Measurements from ENCODE around the gene DBF4B.

Gene DBF4B

GRCh38 chr17:44760474-44761308, 52.2 kb downstream of the DBF4B start:
- no peak for DNase-seq (ENCODE audit: low read depth)

- DNase-seq (ENCODE audit: low read depth) = no peak
These were observed 53.7 kb downstream of the DBF4B start for GRCh38 chr17:44761932-44762810.

DNA sequence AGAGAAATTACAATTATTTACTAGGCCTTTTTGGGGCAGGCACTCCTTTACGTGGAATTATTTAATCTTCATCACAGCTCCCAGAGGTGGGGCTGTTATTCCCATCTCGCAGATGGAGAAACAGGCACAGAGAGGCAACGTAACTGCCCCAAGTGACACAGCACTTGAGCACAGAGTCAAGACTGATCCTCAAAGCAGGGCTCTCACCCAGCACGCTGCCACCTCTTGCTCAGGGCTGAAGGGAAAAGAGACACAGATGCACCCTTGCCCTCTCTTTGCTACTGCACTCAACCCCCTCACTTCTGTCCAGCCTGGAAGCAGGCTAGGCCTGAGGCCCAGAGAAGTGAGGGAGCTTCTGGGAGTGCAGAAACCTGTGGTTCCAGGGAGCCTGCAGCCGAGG, 54.7 kb downstream of the DBF4B start:
- DNase-seq (ENCODE audit: low read depth) = no peak

- no peak for DNase-seq (ENCODE audit: low read depth)
These were observed 57.5 kb downstream of the DBF4B start for GRCh38 chr17:44765965-44766364.

DNA sequence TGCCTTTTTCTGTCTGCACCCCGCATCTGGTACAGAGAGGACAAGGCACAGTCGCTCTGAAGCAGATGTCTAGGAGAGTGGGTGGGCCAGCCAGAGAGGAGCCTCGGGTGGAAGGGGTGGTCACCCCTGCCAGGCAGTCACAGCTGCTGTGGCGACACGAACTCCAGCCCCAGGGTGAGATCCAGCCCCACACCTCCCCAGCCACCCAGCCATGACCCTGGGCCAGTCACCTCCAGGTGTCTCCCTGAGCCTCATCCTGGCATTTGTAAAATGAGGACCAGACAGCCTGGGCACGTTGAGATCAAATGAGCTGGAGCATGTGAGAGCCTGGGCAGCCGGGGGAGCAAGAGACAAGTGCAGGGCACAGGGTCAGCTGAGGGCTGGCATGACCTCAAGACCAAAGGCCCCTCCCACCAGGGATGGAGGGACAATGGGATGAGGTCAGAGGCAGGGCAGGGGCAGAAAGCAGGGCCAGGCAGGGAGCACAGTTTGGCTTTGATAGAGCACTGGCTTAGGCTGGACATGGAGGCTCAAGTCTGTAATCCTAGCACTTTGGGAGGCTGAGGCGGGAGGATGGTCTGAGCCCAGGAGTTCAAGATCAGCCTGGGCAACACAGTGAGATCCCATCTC, 58.1 kb downstream of the DBF4B start:
- no peak for DNase-seq (ENCODE audit: low read depth)

- no peak for DNase-seq (ENCODE audit: low read depth)
These were observed 59.0 kb downstream of the DBF4B start for GRCh38 chr17:44767493-44767892.

GRCh38 chr17:44768505-44769142, 60.2 kb downstream of the DBF4B start:
- no peak for DNase-seq (ENCODE audit: low read depth)

GRCh38 chr17:44769230-44769629, 60.8 kb downstream of the DBF4B start:
- DNase-seq (ENCODE audit: low read depth) = no peak

DNA sequence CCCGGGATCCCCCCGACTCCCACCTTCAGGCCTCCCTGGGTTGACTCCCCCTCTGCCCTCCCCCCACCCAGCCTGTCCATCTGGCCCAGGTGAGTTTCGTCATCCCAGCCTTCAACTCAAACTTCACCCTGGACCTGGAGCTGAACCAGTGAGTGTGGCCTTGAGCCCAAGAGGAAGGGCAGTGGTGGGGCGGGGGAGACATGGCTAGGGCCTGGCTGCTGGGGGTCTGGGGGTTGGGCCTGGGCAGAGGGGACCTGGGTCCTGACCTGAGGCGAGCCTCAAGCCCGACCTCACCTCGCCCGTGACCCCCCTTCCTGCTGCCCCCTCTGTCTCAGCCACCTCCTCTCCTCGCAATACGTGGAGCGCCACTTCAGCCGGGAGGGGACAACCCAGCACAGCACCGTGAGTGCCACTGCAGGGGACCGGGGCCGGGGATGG, 61.2 kb downstream of the DBF4B start:
- DNase-seq (ENCODE audit: low read depth) = no peak

GRCh38 chr17:44770166-44770925, 61.9 kb downstream of the DBF4B start:
- DNase-seq (ENCODE audit: low read depth) = no peak

DNA sequence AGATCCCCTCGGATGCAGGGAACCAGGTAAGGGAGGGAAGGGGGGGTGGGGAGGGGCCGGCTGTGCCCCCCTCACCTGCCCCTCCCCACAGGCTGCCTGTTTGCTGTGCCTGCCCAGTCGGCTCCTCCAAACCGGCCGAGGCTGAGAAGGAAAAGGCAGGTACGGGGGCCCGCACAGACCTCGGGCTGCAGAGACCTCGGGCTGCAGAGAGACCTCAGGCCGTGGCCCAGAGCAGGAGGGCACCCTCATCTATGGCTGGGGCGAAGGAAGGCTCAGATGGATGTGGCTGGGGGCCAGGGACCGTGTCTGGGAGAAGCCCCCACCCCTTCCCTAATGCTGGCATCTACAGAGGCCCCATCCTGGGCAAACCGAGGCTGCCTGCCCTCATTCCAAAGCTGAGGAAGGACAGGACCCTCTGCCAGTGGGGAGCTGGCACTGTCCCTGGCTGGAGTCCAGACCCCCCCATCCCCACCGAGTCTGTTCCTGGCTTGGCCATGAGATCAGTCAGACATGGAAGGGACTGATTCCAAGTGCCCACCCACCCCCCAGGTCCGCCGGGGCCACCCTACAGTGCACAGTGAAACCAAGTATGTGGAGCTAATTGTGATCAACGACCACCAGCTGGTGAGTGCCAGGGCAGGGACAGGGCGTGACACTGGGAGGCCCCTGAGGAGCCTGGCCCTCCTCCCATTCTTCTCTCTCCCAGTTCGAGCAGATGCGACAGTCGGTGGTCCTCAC, 64.0 kb downstream of the DBF4B start:
- no peak for DNase-seq (ENCODE audit: low read depth)

DNA sequence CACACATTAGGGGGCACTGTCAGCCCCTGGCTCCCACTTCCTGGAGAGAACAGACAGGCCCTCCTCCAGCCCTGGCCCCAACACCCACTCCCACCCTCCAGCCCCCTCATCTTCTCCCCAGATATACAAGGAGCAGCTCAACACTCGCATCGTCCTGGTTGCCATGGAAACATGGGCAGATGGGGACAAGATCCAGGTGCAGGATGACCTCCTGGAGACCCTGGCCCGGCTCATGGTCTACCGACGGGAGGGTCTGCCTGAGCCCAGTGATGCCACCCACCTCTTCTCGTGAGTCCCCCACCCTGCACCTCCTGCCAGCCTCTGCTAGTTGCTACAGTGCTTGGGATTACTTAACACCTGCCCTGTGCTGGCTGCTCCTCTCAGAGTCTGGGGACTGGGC, 64.7 kb downstream of the DBF4B start:
- DNase-seq (ENCODE audit: low read depth) = no peak

DNA sequence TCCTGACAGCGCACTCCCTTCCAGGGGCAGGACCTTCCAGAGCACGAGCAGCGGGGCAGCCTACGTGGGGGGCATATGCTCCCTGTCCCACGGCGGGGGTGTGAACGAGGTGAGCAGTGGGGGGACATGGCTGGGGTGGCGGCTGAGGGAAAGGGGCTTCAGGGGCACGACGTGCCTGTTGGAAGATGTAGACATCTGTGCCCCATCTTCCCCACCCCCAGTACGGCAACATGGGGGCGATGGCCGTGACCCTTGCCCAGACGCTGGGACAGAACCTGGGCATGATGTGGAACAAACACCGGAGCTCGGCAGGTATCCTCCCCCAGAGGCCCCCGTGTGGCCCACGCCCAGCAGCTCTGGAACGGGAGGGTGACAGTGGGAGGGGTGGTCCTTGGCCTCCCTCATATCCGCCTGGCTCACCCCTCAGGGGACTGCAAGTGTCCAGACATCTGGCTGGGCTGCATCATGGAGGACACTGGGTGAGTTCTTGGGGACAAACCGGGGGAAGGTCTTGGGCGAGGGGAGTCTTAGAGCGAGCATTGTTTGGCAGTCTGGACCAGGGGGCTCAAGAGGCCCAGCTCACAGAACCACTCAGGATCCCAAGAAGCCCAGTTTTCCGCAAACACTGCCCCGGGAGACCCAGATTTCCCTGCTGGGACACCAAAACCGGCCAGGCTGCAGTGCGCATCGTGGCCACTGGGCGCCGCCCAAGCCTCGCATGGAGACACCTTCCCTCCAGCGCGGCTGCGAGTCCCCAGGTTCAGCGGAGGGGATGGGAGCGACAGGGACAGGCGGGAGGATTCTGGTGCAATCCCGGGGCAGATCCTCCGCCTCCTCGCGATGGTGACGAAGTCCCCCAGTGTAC, 66.0 kb downstream of the DBF4B start:
- DNase-seq (ENCODE audit: low read depth) = no peak

DNA sequence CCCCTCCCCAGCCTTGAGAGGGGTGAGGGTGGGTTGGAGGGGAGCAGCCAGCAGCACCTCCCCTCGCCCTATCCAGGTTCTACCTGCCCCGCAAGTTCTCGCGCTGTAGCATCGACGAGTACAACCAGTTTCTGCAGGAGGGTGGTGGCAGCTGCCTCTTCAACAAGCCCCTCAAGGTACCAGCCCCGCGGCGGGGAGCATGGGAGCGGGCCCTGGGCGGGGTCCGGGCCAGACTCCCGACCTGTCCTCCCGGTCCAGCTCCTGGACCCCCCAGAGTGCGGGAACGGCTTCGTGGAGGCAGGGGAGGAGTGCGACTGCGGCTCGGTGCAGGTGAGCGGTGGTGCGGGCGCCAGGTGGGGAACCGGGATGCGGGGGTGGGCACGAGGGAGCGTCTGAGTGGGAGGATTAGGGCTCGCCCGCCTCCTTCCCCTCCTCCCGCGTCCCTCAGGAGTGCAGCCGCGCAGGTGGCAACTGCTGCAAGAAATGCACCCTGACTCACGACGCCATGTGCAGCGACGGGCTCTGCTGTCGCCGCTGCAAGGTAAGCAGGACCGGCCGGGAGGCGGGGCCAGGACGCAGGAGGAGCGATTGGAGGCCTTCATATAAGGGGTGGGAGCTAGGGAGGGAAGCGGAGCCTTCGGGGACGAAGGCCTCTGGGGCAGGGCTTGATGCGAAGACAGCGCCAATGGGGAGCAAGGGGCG, 66.8 kb downstream of the DBF4B start:
- peak; percentile 79 for DNase-seq (ENCODE audit: low read depth)

DNA sequence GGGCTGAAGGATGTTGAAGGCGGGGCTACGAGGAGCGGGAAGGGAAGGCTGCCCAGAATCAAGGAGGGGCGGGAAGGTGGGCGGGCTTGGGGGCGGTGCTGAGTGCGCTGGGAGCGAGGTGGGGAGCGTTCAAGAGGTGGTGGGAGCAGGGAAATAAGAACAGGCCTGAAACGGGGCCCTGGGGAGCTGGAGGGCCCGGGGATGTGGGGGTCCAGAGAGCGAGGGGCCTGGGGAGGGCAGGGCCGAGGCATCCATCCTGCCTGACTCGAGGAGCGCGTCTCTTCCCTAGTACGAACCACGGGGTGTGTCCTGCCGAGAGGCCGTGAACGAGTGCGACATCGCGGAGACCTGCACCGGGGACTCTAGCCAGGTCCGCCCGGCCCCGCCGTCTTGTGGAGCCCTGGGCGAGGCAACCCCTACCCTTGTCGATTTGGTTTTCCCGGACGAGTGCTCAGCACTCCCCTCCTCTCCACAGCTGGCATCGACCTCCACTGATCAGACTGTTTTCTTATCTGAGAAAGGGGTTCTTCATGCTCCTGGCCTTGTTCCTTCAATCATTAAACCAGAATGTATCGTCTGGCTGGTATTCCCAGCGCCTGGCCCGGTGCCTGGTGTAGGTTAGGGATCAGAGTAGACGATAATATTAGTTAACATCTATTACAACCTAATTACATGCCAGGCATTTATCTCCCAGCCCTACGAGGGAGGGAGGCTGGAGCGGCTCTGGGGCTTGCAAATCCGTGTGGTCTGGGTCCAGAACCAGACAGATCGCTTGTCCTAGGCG, 67.6 kb downstream of the DBF4B start:
- DNase-seq (ENCODE audit: low read depth) = no peak

DNA sequence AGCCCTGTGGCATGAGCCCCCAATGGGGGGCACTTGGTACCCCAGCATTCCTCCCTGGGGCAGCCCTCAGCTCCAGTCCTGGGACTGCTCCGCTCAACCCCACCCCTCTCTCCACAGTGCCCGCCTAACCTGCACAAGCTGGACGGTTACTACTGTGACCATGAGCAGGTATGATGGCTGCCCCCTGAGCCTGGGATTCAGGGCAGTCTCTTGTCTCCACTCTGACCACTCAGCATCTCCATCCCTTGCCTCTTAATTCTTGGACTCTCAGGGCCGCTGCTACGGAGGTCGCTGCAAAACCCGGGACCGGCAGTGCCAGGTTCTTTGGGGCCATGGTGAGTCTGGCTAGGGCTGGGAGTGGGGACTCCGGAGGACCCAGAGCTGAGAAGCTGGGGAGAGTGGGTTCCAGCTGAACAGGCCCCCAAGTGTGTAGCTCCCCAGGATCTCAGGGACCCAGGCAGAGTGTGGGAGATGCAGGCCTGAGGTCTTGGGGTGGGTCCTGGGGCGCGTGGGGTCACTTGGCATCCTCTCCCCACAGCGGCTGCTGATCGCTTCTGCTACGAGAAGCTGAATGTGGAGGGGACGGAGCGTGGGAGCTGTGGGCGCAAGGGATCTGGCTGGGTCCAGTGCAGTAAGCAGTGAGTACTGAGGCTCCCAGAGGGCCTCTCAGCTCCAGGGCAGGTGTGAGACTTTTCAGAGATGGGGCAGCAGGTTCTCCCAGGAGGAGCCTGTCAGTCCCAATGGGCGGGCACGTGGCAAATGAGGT, 68.3 kb downstream of the DBF4B start:
- DNase-seq (ENCODE audit: low read depth) = no peak
